Sigmoid colon (tissue), 7 donors: ENCODE results near the gene MTFP1. TPM values are rescaled to one million over a fixed set of nuclear protein-coding genes. Genes with fewer than 3 reads are reported as not detected.

ENCODE experiments used
- DNase-seq: peaks from one replicate; pipeline ENCODE4 v3.0.0-alpha.2; 2019
- H3K27ac ChIP-seq, 4 donors: fragments of 200-600 bp; sonication (generic); one replicate each; pipeline ENCODE4 v1.5.1; 2016 to 2019; ENCODE audit warnings: mild to moderate bottlenecking in 1 of 4
- H3K27me3 ChIP-seq, 3 donors: fragments of 200-600 bp; sonication (generic); one replicate each; pipeline ENCODE4 v1.5.1; 2019; ENCODE audit warnings: mild to moderate bottlenecking in 1 of 3
- H3K36me3 ChIP-seq, 4 donors: fragments of 200-600 bp; sonication (generic); one replicate each; pipeline ENCODE4 v1.5.1; 2016 to 2019
- H3K4me1 ChIP-seq, 4 donors: fragments of 200-600 bp; sonication (generic); one replicate each; pipeline ENCODE4 v1.5.1; 2017 to 2019
- H3K4me3 ChIP-seq, 4 donors: fragments of 200-600 bp; sonication (generic); one replicate each; pipeline ENCODE4 v1.5.1; 2017 to 2019; ENCODE audit warnings: mild to moderate bottlenecking in 2 of 4, moderate library complexity in 1 of 4
- H3K9me3 ChIP-seq, 4 donors: fragments of 200-600 bp in 3 of 4; sonication (generic) in 3 of 4; one replicate each; pipeline versions ENCODE4 v1.5.1 to v1.6.1; 2013 to 2019
- EP300 ChIP-seq, 4 donors: sonication (generic); formaldehyde crosslinking; IDR thresholded peaks; one replicate each; pipeline ENCODE4 v1.6.1; 2017; ENCODE audit warnings: antibody characterized with exemption in 4 of 4
- POLR2A ChIP-seq, 2 donors: fragments of 450-650 bp; IDR thresholded peaks; one replicate each; pipeline ENCODE4 v1.6.1; 2016; ENCODE audit warnings: antibody characterized with exemption in 2 of 2, mild to moderate bottlenecking in 2 of 2, moderate library complexity in 2 of 2
- POLR2AphosphoS5 ChIP-seq, 4 donors: sonication (generic); formaldehyde crosslinking; IDR thresholded peaks; one replicate each; pipeline ENCODE4 v1.6.1; 2017; ENCODE audit warnings: antibody characterized with exemption in 4 of 4
- WGBS, 2 donors: extraction: QIAGEN DNeasy Blood & Tissue Kit; methylation state at CpG; one replicate each; pipeline ENCODE4 v1.1.7; 2013; 5-methylcytosine and 5-hydroxymethylcytosine counted together
- intact Hi-C: fragments of 100-400 bp; cut with DNase I; formaldehyde crosslinking; loops from one replicate; pipeline ENCODE4 v1.15.1; 2023
- polyA plus RNA-seq, 3 donors: library from polyadenylated mRNA; stranded (reverse); fragments of 200-250 nt; gene quantifications; one replicate each; pipeline ENCODE4 v1.2.3, GENCODE V29; 2013
- total RNA-seq, 4 donors: library from RNA; depleted of rRNA; stranded (reverse); fragments of >200 nt; gene quantifications; one replicate each; pipeline ENCODE4 v1.1.0, GENCODE V29; 2016
- TF ChIP-seq, protein P1 (sequence below), 4 experiments: fragments of 450-650 bp in 3 of 4; fragments of 200-600 bp in 1 of 4; IDR thresholded peaks; one replicate each; pipeline ENCODE4 v1.5.1; 2016 to 2019; ENCODE audit warnings: antibody characterized with exemption in 4 of 4, mild to moderate bottlenecking in 3 of 4, moderate library complexity in 2 of 4
- donor health status: healthy with polysubstance abuse.
- donor health status: Bipolar disorder and iron deficiency.
- donor health status: healthy.

MTFP1 gene
- total and polyA plus RNA-seq, 7 donors = 2.9 to 38.5 (median 7.1) TPM

GRCh38 chr22:30413745-30414524, 11.6 kb upstream of the MTFP1 start:
- TF ChIP-seq POLR2AphosphoS5 (IDR thresholded peaks at IDR 0.05) (no peak), EP300 (IDR thresholded peaks at IDR 0.05) (no peak), POLR2A (IDR thresholded peaks at IDR 0.05) (no peak)
- TF ChIP-seq, protein P1, sequence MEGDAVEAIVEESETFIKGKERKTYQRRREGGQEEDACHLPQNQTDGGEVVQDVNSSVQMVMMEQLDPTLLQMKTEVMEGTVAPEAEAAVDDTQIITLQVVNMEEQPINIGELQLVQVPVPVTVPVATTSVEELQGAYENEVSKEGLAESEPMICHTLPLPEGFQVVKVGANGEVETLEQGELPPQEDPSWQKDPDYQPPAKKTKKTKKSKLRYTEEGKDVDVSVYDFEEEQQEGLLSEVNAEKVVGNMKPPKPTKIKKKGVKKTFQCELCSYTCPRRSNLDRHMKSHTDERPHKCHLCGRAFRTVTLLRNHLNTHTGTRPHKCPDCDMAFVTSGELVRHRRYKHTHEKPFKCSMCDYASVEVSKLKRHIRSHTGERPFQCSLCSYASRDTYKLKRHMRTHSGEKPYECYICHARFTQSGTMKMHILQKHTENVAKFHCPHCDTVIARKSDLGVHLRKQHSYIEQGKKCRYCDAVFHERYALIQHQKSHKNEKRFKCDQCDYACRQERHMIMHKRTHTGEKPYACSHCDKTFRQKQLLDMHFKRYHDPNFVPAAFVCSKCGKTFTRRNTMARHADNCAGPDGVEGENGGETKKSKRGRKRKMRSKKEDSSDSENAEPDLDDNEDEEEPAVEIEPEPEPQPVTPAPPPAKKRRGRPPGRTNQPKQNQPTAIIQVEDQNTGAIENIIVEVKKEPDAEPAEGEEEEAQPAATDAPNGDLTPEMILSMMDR (IDR thresholded peaks at IDR 0.05) = no peak
- H3K9me3 ChIP-seq = no peaks in the 10 kb centered on the region
- DNase-seq = no peak
- no peak overlapping the region for H3K4me3 ChIP-seq
- no peak overlapping the region for H3K27ac ChIP-seq
- H3K4me1 ChIP-seq = no peaks in the 10 kb centered on the region
- peaks cover 7 to 84% (median 28%) of the 10 kb centered on the region in 4 donors for H3K36me3 ChIP-seq
- intact Hi-C loops = no loop called here
- WGBS, 2 donors = 86 to 91% methylated on average over 5 of the region's 5 CpGs
- H3K27me3 ChIP-seq = no peaks in the 10 kb centered on the region

GRCh38 chr22:30414525-30415047, 11.0 kb upstream of the MTFP1 start:
- Histone ChIP-seq H3K4me3 (no peak overlapping the region), H3K27me3 (no peaks in the 10 kb centered on the region), H3K36me3 (peaks cover 7 to 85% (median 28%) of the 10 kb centered on the region in 4 donors), H3K9me3 (no peaks in the 10 kb centered on the region), H3K27ac (no peak overlapping the region), H3K4me1 (no peaks in the 10 kb centered on the region)
- intact Hi-C loops = no loop called here
- DNase-seq = no peak
- 86 to 93% methylated on average over 4 of the region's 4 CpGs for WGBS, 2 donors
- TF ChIP-seq POLR2AphosphoS5 (IDR thresholded peaks at IDR 0.05) = no peak
- TF ChIP-seq EP300 (IDR thresholded peaks at IDR 0.05) = no peak
- TF ChIP-seq POLR2A (IDR thresholded peaks at IDR 0.05) = no peak
- TF ChIP-seq, protein P1 (IDR thresholded peaks at IDR 0.05) = no peak

- Histone ChIP-seq H3K4me3 (no peak overlapping the region), H3K36me3 (peaks cover 7 to 84% (median 30%) of the 10 kb centered on the region in 4 donors), H3K9me3 (no peaks in the 10 kb centered on the region), H3K4me1 (peaks cover 0 to 12% (median 9%) of the 10 kb centered on the region in 4 donors), H3K27ac (no peak overlapping the region), H3K27me3 (no peaks in the 10 kb centered on the region)
- WGBS, 2 donors = 23 to 65% methylated on average over 2 of the region's 2 CpGs
- intact Hi-C loops = no loop called here
- TF ChIP-seq, protein P1 (IDR thresholded peaks at IDR 0.05) = no peak
- TF ChIP-seq POLR2AphosphoS5 (IDR thresholded peaks at IDR 0.05) (no peak), POLR2A (IDR thresholded peaks at IDR 0.05) (no peak), EP300 (IDR thresholded peaks at IDR 0.05) (no peak)
- no peak for DNase-seq
Observed at GRCh38 chr22:30416403-30416802, 9.2 kb upstream of the MTFP1 start.

DNA sequence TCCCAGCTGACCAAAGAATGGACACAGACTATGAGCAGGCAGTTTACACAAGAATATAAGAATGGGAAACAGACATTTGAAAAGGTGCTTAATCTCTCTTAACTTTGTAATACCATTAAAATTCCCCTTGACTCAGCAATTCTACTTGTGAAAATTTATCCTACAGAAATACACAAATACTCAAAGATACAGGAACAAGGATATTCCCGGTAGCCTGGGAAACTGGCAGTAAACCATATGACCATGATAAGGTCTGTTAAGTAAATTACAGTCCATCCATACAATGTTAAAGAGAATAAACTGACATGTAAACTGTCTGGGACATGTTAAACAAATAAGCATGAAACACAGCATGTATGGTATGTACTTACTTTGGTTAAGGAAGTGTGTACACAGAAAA, 8.7 kb upstream of the MTFP1 start:
- H3K27ac ChIP-seq = no peak overlapping the region
- peaks cover 7 to 83% (median 31%) of the 10 kb centered on the region in 4 donors for H3K36me3 ChIP-seq
- WGBS, 2 donors = 22 to 64% methylated on average over 1 of the region's 1 CpG

More for the DNA sequence above, 8.7 kb upstream of the MTFP1 start:
- Histone ChIP-seq H3K27me3 (no peaks in the 10 kb centered on the region), H3K9me3 (no peaks in the 10 kb centered on the region), H3K4me3 (no peak overlapping the region), H3K4me1 (peaks cover 0 to 17% (median 13%) of the 10 kb centered on the region in 4 donors)
- intact Hi-C loops = no loop called here
- TF ChIP-seq POLR2A (IDR thresholded peaks at IDR 0.05) (no peak), EP300 (IDR thresholded peaks at IDR 0.05) (no peak), POLR2AphosphoS5 (IDR thresholded peaks at IDR 0.05) (no peak)
- TF ChIP-seq, protein P1 (IDR thresholded peaks at IDR 0.05) = no peak
- DNase-seq = no peak
